22Rv1 (cell line): ENCODE results near the gene SPACDR.

Source experiments
- ZFX ChIP-seq: fragments of 450-650 bp; IDR thresholded peaks from 2 replicates; pipeline ENCODE4 v1.6.1; 2017; ENCODE audit warnings: antibody characterized with exemption, borderline replicate concordance
- TF ChIP-seq, protein P1 (sequence below): fragments of 450-650 bp; IDR thresholded peaks from 2 replicates; pipeline ENCODE4 v1.5.1; 2017; ENCODE audit warnings: mild to moderate bottlenecking

DNA sequence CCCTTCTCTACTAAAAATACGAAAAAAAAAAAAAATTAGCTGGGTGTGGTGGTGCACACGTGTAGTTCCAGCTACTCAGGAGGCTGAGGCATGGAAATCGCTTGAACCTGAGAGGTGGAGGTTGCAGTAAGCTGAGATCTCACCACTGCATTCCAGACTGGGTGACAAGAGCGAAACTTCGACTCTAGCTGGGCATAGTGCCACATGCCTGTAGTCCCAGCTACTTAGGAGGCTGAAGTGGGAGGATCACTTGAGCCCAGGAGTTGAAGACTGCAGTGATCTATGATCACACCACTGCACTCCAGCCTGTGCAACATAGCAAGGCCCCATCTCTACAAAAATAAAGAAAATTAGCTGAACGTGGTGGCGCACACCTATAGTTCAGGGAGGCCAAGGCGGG lies 1.2 kb upstream of the SPACDR start:
- TF ChIP-seq, protein P1, sequence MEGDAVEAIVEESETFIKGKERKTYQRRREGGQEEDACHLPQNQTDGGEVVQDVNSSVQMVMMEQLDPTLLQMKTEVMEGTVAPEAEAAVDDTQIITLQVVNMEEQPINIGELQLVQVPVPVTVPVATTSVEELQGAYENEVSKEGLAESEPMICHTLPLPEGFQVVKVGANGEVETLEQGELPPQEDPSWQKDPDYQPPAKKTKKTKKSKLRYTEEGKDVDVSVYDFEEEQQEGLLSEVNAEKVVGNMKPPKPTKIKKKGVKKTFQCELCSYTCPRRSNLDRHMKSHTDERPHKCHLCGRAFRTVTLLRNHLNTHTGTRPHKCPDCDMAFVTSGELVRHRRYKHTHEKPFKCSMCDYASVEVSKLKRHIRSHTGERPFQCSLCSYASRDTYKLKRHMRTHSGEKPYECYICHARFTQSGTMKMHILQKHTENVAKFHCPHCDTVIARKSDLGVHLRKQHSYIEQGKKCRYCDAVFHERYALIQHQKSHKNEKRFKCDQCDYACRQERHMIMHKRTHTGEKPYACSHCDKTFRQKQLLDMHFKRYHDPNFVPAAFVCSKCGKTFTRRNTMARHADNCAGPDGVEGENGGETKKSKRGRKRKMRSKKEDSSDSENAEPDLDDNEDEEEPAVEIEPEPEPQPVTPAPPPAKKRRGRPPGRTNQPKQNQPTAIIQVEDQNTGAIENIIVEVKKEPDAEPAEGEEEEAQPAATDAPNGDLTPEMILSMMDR: no peak
- TF ChIP-seq ZFX: no peak
